A673 (cell line): ENCODE measurements around the gene PARVA. TPM values are rescaled to one million over a fixed set of nuclear protein-coding genes. Genes with fewer than 3 reads are reported as not detected.

ENCODE experiments used
- BruUV-seq: library from RNA; stranded (reverse); fragments of 400-500 nt; replicated peaks from 2 replicates; lab custom pipeline; 2021; lab: Mats Ljungman, UMichigan
- CTCF ChIA-PET: fragments of 300-600 bp; sonication (Branson Sonifier 250); formaldehyde crosslinking; loops from one replicate; lab custom pipeline; 2022; ENCODE audit warnings: antibody characterized with exemption; lab: Charles Lee
- POLR2A ChIA-PET: fragments of 300-600 bp; sonication (Branson Sonifier 250); formaldehyde crosslinking; loops from one replicate; lab custom pipeline; 2022; ENCODE audit warnings: antibody characterized with exemption; ENCODE audit not compliant: low non-redundant PET; lab: Charles Lee
- DNase-seq: peaks from one replicate; pipeline ENCODE4 v3.0.0-alpha.2; 2015; ENCODE audit warnings: low spot score
- H3K27ac ChIP-seq: fragments of 200-600 bp; sonication (generic); 2 replicates; pipeline ENCODE4 v1.5.1; 2016; ENCODE audit warnings: mixed run types, low read depth, mild to moderate bottlenecking, mixed read lengths, antibody characterized with exemption, low read length; ENCODE audit not compliant: poor library complexity, severe bottlenecking
- H3K27me3 ChIP-seq: fragments of 200-600 bp; sonication (generic); replicated peaks from 2 replicates; pipeline ENCODE4 v1.6.1; 2017; ENCODE audit warnings: mixed run types, low read depth, mild to moderate bottlenecking, mixed read lengths, antibody characterized with exemption, low read length; ENCODE audit not compliant: insufficient read depth, poor library complexity
- H3K36me3 ChIP-seq: fragments of 200-600 bp; sonication (generic); 2 replicates; pipeline ENCODE4 v1.6.1; 2016; ENCODE audit warnings: mixed run types, mild to moderate bottlenecking, mixed read lengths, antibody characterized with exemption, low read length; ENCODE audit not compliant: insufficient read depth, poor library complexity, severe bottlenecking
- H3K4me1 ChIP-seq: fragments of 200-600 bp; sonication (generic); 2 replicates; pipeline ENCODE4 v1.6.1; 2017; ENCODE audit warnings: mixed run types, mild to moderate bottlenecking, mixed read lengths, antibody characterized with exemption, low read length; ENCODE audit not compliant: insufficient read depth, poor library complexity, severe bottlenecking
- H3K4me3 ChIP-seq: fragments of 200-600 bp; sonication (generic); 2 replicates; pipeline ENCODE4 v1.5.1; 2016; ENCODE audit warnings: low read depth, mixed run types, mild to moderate bottlenecking, mixed read lengths, low read length; ENCODE audit not compliant: poor library complexity, severe bottlenecking
- H3K9me3 ChIP-seq: fragments of 200-600 bp; sonication (generic); 2 replicates; pipeline ENCODE4 v1.6.1; 2016; ENCODE audit warnings: mixed run types, low read depth, mild to moderate bottlenecking, mixed read lengths, antibody characterized with exemption, low read length; ENCODE audit not compliant: poor library complexity, severe bottlenecking
- EZH2 ChIP-seq: fragments of 200-600 bp; sonication (generic); IDR thresholded peaks from 2 replicates; pipeline ENCODE4 v1.6.1; 2017; ENCODE audit warnings: borderline replicate concordance, low read depth, mild to moderate bottlenecking, mixed read lengths, antibody characterized with exemption, low read length; ENCODE audit not compliant: poor library complexity, severe bottlenecking
- intact Hi-C: fragments of 100-400 bp; cut with micrococcal nuclease; formaldehyde crosslinking; loops from one replicate; pipeline ENCODE4 v1.10.0; 2022; ENCODE audit not compliant: unreplicated experiment
- total RNA-seq: library from RNA; stranded (reverse); gene quantifications from 2 replicates; pipeline ENCODE4 v1.2.3, GENCODE V29; 2021
- TF ChIP-seq, protein P1 (sequence below): fragments of 300-800, 200-600 bp; sonication (generic); conservative IDR thresholded peaks from 2 replicates; pipeline ENCODE4 v1.5.1; 2017; ENCODE audit warnings: low read depth, mild to moderate bottlenecking, antibody characterized with exemption, low read length, moderate library complexity, mixed read lengths

The PARVA gene
- total RNA-seq, 1 experiment from 2014 or later: 15.2 TPM

DNA sequence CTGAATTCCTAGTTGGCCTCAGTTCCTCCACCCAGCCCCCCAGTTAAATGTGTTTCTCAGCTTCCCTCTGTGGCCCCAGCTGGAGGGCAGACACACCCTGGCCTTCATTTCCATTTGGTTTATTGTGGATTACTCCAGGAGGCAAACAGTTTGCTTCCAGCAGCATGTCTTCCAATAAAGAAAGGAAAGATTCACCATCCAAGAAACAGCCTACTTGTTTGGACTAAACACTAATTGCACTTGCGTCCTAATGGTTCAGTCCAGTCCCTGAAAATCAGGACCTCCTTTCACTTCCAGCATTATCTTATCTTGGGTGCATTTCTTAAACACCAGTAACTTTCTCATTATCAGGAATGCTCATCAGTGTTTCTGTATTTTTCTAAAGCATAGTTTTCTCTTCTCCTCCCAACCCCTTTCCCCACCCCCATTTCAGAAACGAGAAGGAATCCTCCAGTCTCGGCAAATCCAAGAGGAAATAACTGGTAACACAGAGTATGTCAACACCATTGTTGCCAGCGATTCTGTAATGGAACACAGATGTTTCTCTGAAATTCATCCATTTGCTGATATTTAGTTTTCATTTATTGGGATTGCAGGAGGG is 130.9 kb downstream of the PARVA start:
- Histone ChIP-seq H3K4me1 (peaks cover 3% of the 10 kb centered on the region), H3K4me3 (peak overlapping the region; percentile 1), H3K36me3 (no peaks in the 10 kb centered on the region), H3K27me3 (no peaks in the 10 kb centered on the region), H3K9me3 (no peaks in the 10 kb centered on the region), H3K27ac (peak overlapping the region; percentile 27)
- BruUV-seq: no TSS peak
- intact Hi-C loops: no loop called here
- POLR2A ChIA-PET: no interaction called here
- TF ChIP-seq, protein P1, sequence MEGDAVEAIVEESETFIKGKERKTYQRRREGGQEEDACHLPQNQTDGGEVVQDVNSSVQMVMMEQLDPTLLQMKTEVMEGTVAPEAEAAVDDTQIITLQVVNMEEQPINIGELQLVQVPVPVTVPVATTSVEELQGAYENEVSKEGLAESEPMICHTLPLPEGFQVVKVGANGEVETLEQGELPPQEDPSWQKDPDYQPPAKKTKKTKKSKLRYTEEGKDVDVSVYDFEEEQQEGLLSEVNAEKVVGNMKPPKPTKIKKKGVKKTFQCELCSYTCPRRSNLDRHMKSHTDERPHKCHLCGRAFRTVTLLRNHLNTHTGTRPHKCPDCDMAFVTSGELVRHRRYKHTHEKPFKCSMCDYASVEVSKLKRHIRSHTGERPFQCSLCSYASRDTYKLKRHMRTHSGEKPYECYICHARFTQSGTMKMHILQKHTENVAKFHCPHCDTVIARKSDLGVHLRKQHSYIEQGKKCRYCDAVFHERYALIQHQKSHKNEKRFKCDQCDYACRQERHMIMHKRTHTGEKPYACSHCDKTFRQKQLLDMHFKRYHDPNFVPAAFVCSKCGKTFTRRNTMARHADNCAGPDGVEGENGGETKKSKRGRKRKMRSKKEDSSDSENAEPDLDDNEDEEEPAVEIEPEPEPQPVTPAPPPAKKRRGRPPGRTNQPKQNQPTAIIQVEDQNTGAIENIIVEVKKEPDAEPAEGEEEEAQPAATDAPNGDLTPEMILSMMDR: no peak
- no peak for TF ChIP-seq EZH2
- CTCF ChIA-PET: no interaction called here
- DNase-seq: peak; percentile 41

- BruUV-seq: no TSS peak
- CTCF ChIA-PET: no interaction called here
These were observed 132.0 kb downstream of the PARVA start for GRCh38 chr11:12509371-12509770.

DNA sequence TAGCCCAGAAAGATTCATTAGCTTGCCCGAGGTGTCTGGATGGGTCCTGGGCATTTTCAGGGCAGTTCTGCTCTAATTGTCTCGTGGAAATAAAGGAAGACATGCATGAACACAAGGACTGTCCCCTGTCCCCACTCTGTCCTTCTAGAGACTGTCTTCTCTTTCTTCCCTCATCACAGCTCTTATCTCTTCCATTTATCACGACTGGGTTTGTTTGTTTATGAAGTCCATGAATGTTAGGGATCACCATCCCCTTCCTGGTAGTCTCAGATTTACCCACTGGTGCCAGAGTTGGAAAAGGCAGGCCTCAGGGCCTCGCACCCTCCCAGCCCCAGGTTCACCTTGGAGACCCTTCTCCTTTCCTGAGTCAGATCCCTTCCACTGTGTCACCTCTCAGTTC is 134.8 kb downstream of the PARVA start:
- no TSS peak for BruUV-seq
- TF ChIP-seq EZH2: no peak
- TF ChIP-seq, protein P1: no peak
- no peaks in the 10 kb centered on the region for H3K36me3 ChIP-seq
- no peak for DNase-seq
- H3K4me1 ChIP-seq: peaks cover 3% of the 10 kb centered on the region
- H3K9me3 ChIP-seq: no peaks in the 10 kb centered on the region
- POLR2A ChIA-PET: no interaction called here
- no peak overlapping the region for H3K27ac ChIP-seq
- H3K27me3 ChIP-seq: no peaks in the 10 kb centered on the region
- intact Hi-C loops: no loop called here
- CTCF ChIA-PET: no interaction called here
- H3K4me3 ChIP-seq: no peak overlapping the region

More at GRCh38 chr11:12509371-12509770, 132.0 kb downstream of the PARVA start:
- intact Hi-C loops: no loop called here
- H3K4me3 ChIP-seq: no peak overlapping the region
- H3K9me3 ChIP-seq: no peaks in the 10 kb centered on the region
- H3K4me1 ChIP-seq: peaks cover 3% of the 10 kb centered on the region
- no peak overlapping the region for H3K27ac ChIP-seq
- TF ChIP-seq EZH2: no peak
- TF ChIP-seq, protein P1: no peak
- H3K27me3 ChIP-seq: no peaks in the 10 kb centered on the region
- POLR2A ChIA-PET: no interaction called here
- no peaks in the 10 kb centered on the region for H3K36me3 ChIP-seq
- no peak for DNase-seq
